ENCODE measurements around the gene PLXNA4.

The PLXNA4 gene

DNA sequence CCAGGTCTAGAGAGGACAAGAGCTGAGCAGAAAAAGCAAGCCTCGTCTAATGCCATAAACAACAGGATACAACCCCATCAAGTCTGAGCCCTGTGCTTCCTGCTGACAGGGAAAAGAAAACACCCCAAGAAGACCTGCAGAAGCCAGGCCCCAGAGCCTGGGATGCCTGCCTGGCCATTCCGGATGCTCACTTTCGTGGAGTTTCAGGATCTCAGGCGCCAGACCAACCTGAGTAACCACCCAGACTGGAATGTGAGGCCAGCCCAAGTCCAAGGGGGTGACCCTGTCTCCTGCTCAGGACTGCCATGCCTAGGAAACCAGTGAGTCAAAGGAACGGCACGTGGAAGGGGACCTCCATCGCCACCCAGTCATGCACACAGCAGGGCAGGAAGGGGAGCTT lies 74.3 kb downstream of the PLXNA4 start:
- ATAC-seq (ENCODE audit: low read depth) (no peak), DNase-seq (ENCODE audit: low spot score in 2 of 2) (no peak)
- Mint-ChIP-seq H3K36me3 (no peaks in the 10 kb centered on the region), H3K9me3 (no peaks in the 10 kb centered on the region), H3K4me3 (no peak overlapping the region), H3K4me1 (no peaks in the 10 kb centered on the region), H3K27ac (no peak overlapping the region), H3K27me3 (peaks cover 9% of the 10 kb centered on the region)

DNA sequence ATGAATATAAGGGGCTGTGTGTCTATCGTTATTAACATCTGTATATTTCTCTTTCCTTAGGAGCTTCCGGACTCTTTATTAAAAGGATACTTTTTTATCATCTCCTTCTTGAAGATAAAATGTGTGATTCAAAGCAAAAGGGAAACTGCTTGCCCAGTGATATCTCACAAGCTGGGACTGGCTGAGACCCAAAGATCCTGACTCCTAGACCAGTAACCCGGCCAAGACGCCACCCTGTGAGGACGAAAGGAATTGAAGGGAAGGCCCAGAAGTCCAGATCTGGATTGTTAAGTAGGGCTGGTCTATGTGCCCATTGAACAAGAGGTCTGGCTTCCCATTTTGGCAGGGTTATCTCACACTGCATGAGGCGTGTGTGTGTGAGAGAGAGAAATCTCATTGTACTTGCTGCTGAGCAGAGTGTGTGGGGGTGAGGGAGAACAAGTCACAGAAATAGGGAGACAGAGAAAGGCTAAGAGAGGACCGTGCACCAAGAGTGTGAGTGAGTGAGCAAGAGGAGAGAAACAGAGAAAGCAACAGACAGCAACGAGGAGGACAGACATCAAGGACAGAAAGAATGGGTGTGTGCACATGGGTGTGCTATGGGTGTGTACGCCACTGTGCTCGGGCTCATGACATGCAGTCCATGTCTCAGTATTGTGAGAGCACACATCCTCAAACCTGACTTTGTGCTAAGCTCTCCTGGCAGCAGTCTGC lies 75.4 kb downstream of the PLXNA4 start:
- no peaks in the 10 kb centered on the region for H3K36me3 Mint-ChIP-seq
- H3K4me1 Mint-ChIP-seq, result no peaks in the 10 kb centered on the region
- H3K27me3 Mint-ChIP-seq, result peaks cover 5% of the 10 kb centered on the region
- H3K27ac Mint-ChIP-seq, result no peak overlapping the region
- H3K4me3 Mint-ChIP-seq, result no peak overlapping the region
- DNase-seq (ENCODE audit: low spot score in 2 of 2) (no peak), ATAC-seq (ENCODE audit: low read depth) (no peak)
- H3K9me3 Mint-ChIP-seq, result no peaks in the 10 kb centered on the region

GRCh38 chr7:132499487-132499886 lies 76.8 kb downstream of the PLXNA4 start:
- H3K9me3 Mint-ChIP-seq, result no peaks in the 10 kb centered on the region
- no peak overlapping the region for H3K4me3 Mint-ChIP-seq
- DNase-seq (ENCODE audit: low spot score in 2 of 2) (no peak), ATAC-seq (ENCODE audit: low read depth) (no peak)
- H3K27me3 Mint-ChIP-seq, result peaks cover 5% of the 10 kb centered on the region
- H3K27ac Mint-ChIP-seq, result no peak overlapping the region
- no peaks in the 10 kb centered on the region for H3K4me1 Mint-ChIP-seq
- H3K36me3 Mint-ChIP-seq, result no peaks in the 10 kb centered on the region

GRCh38 chr7:132499065-132499464 lies 77.2 kb downstream of the PLXNA4 start:
- Mint-ChIP-seq H3K36me3 (no peaks in the 10 kb centered on the region), H3K4me1 (no peaks in the 10 kb centered on the region), H3K27me3 (peaks cover 5% of the 10 kb centered on the region), H3K4me3 (no peak overlapping the region), H3K27ac (no peak overlapping the region), H3K9me3 (no peaks in the 10 kb centered on the region)
- ATAC-seq (ENCODE audit: low read depth) (no peak), DNase-seq (ENCODE audit: low spot score in 2 of 2) (no peak)

DNA sequence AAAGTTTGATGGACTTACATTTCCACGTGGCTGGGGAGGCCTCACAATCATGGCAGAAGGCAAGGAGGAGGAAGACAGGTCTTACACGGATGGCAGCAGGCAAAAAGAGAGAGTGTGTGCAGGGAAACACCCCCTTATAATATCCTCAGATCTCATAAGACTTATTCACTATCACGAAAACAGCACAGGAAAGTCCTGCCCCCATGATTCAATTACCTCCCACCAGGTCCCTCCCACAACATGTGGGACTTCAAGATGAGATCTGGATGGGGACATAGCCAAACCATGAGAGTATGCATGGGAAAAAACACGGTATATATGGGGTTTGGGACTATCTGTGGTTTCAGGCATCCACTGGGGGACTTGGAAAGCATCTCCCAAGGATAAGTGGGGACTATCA lies 78.0 kb downstream of the PLXNA4 start:
- Mint-ChIP-seq H3K27me3 (peaks cover 6% of the 10 kb centered on the region), H3K4me1 (no peaks in the 10 kb centered on the region), H3K27ac (no peak overlapping the region), H3K9me3 (no peaks in the 10 kb centered on the region), H3K36me3 (no peaks in the 10 kb centered on the region), H3K4me3 (no peak overlapping the region)
- no peak for ATAC-seq (ENCODE audit: low read depth)
- DNase-seq (ENCODE audit: low spot score in 2 of 2), result no peak

DNA sequence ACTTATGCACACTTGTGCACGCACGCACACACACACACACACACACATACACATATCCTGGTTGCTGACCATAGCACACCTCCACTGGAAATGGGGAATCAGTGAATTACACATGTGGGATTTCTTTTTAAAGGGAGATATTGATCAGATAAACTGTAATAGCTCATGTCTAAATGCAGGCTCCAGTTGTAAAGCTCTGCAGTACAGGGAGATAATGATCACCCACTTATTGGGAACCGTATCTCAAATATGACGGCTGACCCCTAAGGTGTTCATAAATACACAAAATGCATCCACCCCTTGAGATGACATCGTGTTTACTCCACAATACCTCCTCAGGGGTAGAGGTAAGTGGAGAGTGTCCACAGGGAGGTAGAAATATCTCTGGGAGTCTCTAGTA lies 79.2 kb downstream of the PLXNA4 start:
- no peak for DNase-seq (ENCODE audit: low spot score in 2 of 2)
- Mint-ChIP-seq H3K9me3 (no peaks in the 10 kb centered on the region), H3K4me3 (no peak overlapping the region), H3K36me3 (no peaks in the 10 kb centered on the region), H3K4me1 (no peaks in the 10 kb centered on the region), H3K27ac (no peak overlapping the region), H3K27me3 (peaks cover 6% of the 10 kb centered on the region)
- no peak for ATAC-seq (ENCODE audit: low read depth)

- no peaks in the 10 kb centered on the region for H3K36me3 Mint-ChIP-seq
- no peaks in the 10 kb centered on the region for H3K9me3 Mint-ChIP-seq
- DNase-seq (ENCODE audit: low spot score in 2 of 2) (no peak), ATAC-seq (ENCODE audit: low read depth) (no peak)
- no peak overlapping the region for H3K27ac Mint-ChIP-seq
- no peaks in the 10 kb centered on the region for H3K4me1 Mint-ChIP-seq
- no peak overlapping the region for H3K4me3 Mint-ChIP-seq
- H3K27me3 Mint-ChIP-seq, result peaks cover 4% of the 10 kb centered on the region
These were observed 80.3 kb downstream of the PLXNA4 start for GRCh38 chr7:132495936-132496335.

DNA sequence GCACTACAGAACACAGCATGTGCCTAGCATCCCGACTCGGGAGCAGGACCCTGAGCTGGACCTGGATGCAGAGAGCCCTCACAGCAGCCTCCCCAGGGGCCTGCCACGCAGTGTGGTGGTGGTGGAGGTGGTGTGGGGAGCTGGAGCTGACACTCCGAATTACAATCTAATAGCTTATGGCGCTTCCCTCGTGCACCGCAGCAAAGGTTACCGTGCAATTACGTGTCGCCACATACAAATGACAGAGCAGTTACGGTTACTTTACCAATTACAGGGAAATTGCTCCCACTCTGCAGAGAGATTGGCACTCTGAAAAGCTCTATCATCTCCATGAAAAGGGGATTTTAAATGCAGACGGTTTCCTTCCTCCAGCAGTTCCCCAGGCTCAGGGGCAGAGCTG lies 81.8 kb downstream of the PLXNA4 start:
- Mint-ChIP-seq H3K27ac (no peak overlapping the region), H3K9me3 (no peaks in the 10 kb centered on the region), H3K4me1 (no peaks in the 10 kb centered on the region), H3K4me3 (no peak overlapping the region), H3K27me3 (peaks cover 3% of the 10 kb centered on the region), H3K36me3 (no peaks in the 10 kb centered on the region)
- DNase-seq (ENCODE audit: low spot score in 2 of 2) (no peak), ATAC-seq (ENCODE audit: low read depth) (no peak)

- DNase-seq (ENCODE audit: low spot score in 2 of 2) (no peak), ATAC-seq (ENCODE audit: low read depth) (no peak)
- Mint-ChIP-seq H3K36me3 (no peaks in the 10 kb centered on the region), H3K9me3 (no peaks in the 10 kb centered on the region), H3K27ac (no peak overlapping the region), H3K4me1 (no peaks in the 10 kb centered on the region), H3K27me3 (peaks cover 1% of the 10 kb centered on the region), H3K4me3 (no peak overlapping the region)
These were observed 83.3 kb downstream of the PLXNA4 start for GRCh38 chr7:132492823-132493445.

DNA sequence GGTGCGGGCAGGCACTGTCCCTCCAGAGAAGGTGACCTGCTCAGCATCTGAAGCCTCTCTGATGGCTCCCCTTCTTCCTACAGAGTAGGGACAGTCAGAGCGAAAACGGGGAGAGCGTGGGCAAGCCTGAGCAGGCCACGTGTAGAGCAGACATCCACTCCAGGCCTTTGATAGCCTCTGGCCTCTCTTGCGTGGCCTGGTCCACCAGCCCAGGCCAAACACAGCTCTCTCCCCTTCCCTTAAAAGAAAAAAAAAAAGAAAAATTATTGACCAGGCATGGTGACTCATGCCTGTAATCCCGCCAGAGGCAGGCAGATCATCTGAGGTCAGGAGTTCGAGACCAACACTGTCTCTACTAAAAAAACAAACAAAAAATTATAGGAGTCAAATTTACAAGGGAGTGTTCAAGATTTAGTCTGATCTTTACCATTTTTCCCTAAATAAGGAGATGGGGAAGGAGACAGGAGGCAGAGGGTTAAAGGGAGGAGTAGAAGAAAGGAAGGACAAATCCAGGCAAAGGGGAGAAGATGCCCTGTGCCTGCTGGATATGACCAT lies 84.8 kb downstream of the PLXNA4 start:
- no peaks in the 10 kb centered on the region for H3K9me3 Mint-ChIP-seq
- peaks cover 1% of the 10 kb centered on the region for H3K27me3 Mint-ChIP-seq
- no peaks in the 10 kb centered on the region for H3K36me3 Mint-ChIP-seq
- no peaks in the 10 kb centered on the region for H3K4me1 Mint-ChIP-seq
- H3K27ac Mint-ChIP-seq, result no peak overlapping the region
- H3K4me3 Mint-ChIP-seq, result no peak overlapping the region
- DNase-seq (ENCODE audit: low spot score in 2 of 2) (no peak), ATAC-seq (ENCODE audit: low read depth) (no peak)

GRCh38 chr7:132490474-132490873 lies 85.8 kb downstream of the PLXNA4 start:
- peaks cover 1% of the 10 kb centered on the region for H3K27me3 Mint-ChIP-seq
- no peaks in the 10 kb centered on the region for H3K4me1 Mint-ChIP-seq
- H3K27ac Mint-ChIP-seq, result no peak overlapping the region
- H3K9me3 Mint-ChIP-seq, result no peaks in the 10 kb centered on the region
- no peak overlapping the region for H3K4me3 Mint-ChIP-seq
- DNase-seq (ENCODE audit: low spot score in 2 of 2) (no peak), ATAC-seq (ENCODE audit: low read depth) (no peak)
- H3K36me3 Mint-ChIP-seq, result no peaks in the 10 kb centered on the region

GRCh38 chr7:132489776-132490237 lies 86.5 kb downstream of the PLXNA4 start:
- no peaks in the 10 kb centered on the region for H3K4me1 Mint-ChIP-seq
- no peak overlapping the region for H3K4me3 Mint-ChIP-seq
- ATAC-seq (ENCODE audit: low read depth) (no peak), DNase-seq (ENCODE audit: low spot score in 2 of 2) (no peak)
- peaks cover 5% of the 10 kb centered on the region for H3K27me3 Mint-ChIP-seq
- H3K36me3 Mint-ChIP-seq, result no peaks in the 10 kb centered on the region
- no peak overlapping the region for H3K27ac Mint-ChIP-seq
- H3K9me3 Mint-ChIP-seq, result no peaks in the 10 kb centered on the region

GRCh38 chr7:132488634-132489302 lies 87.5 kb downstream of the PLXNA4 start:
- no peaks in the 10 kb centered on the region for H3K4me1 Mint-ChIP-seq
- no peak overlapping the region for H3K4me3 Mint-ChIP-seq
- H3K36me3 Mint-ChIP-seq, result no peaks in the 10 kb centered on the region
- H3K27ac Mint-ChIP-seq, result no peak overlapping the region
- H3K9me3 Mint-ChIP-seq, result no peaks in the 10 kb centered on the region
- DNase-seq (ENCODE audit: low spot score in 2 of 2), result no peak
- peaks cover 5% of the 10 kb centered on the region for H3K27me3 Mint-ChIP-seq
- ATAC-seq (ENCODE audit: low read depth), result no peak

- H3K9me3 Mint-ChIP-seq, result no peaks in the 10 kb centered on the region
- no peak for ATAC-seq (ENCODE audit: low read depth)
- no peak overlapping the region for H3K4me3 Mint-ChIP-seq
- H3K27ac Mint-ChIP-seq, result no peak overlapping the region
- H3K36me3 Mint-ChIP-seq, result no peaks in the 10 kb centered on the region
- no peak for DNase-seq (ENCODE audit: low spot score in 2 of 2)
- no peaks in the 10 kb centered on the region for H3K4me1 Mint-ChIP-seq
- H3K27me3 Mint-ChIP-seq, result peaks cover 3% of the 10 kb centered on the region
These were observed 90.0 kb downstream of the PLXNA4 start for GRCh38 chr7:132486274-132486610.
